GM08714 (cell line): Measurements from ENCODE around the gene ELFN1.

ENCODE experiments used
- H3K4me3 ChIP-seq: fragments of 200-500 bp; sonication (Bioruptor generic); 2 replicates; pipeline ENCODE4 v1.5.1; 2014; ENCODE audit warnings: mild to moderate bottlenecking, low read length, inconsistent platforms
- ZNF274 ChIP-seq: IDR thresholded peaks from 2 replicates; pipeline ENCODE4 v1.6.1; 2012; ENCODE audit warnings: mild to moderate bottlenecking, low read depth, low read length

ELFN1 gene

DNA sequence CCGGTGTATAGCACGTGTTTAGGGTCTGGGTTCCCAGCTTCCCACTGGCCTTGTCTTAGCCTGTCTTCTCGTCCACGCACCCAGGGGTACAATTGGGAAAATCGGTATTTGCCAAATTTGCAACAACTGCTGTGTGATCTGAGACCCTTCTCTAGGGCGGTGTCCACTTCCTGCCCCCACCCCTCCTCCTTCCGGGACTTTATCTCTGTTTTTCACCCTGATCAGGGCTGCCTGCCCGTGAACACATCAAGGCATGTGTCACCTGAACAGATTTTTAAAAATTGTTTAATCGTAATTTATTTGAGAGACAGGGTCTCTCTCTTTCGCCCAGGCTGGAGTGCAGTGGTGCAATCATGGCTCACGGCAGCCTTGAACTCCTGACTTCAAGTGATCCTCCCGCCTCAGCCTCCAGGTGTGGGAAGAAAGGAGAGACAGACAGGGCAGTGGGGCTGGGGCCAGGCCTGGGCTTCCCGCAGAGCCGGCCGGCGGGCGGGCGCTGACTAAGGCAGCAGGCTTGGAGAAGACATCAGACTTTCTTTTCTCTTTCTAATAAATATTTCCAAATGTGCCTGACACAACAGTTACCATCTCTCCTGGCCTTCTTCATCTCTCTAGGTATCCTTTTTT lies 27.5 kb downstream of the ELFN1 start:
- TF ChIP-seq ZNF274: no peak
- no peak overlapping the region for H3K4me3 ChIP-seq

DNA sequence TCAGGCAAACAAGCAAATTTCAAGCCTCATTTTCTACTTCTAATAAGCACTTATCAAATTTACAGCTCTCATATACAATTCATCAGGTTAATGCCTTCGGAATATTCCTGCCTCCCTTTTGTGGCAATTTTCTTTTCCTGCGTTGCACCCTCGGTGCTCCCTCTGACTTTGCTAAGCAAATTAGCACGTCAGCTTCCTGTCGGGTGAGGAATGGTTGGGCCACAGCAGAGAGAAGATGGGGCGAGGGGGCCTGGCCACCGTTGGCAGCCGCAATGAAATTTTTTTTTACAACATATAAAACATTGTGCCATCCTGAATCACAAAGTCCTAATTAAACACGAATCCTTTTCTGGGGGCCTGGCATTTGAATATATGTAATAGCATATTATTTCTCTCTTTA lies 28.1 kb downstream of the ELFN1 start:
- no peak overlapping the region for H3K4me3 ChIP-seq
- no peak for TF ChIP-seq ZNF274

DNA sequence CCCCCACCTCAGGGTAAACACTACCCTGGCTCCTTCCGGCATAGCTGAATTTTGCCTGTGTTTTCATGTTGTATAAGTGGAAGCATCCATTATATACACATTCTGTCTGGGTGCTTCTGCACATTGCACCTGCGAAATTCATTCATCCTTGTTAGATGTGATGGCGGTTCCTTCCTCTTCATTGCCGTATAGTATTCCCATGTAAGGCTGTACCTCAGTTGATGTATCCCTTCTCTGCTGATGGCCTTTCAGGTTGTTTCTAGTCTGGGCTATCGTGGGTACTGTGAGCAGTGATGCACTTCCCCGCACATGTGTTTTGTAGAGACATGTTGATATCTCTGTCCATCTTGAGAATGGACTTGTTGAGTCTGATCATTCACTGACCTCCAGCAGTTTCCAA lies 28.9 kb downstream of the ELFN1 start:
- no peak for TF ChIP-seq ZNF274
- H3K4me3 ChIP-seq: no peak overlapping the region

DNA sequence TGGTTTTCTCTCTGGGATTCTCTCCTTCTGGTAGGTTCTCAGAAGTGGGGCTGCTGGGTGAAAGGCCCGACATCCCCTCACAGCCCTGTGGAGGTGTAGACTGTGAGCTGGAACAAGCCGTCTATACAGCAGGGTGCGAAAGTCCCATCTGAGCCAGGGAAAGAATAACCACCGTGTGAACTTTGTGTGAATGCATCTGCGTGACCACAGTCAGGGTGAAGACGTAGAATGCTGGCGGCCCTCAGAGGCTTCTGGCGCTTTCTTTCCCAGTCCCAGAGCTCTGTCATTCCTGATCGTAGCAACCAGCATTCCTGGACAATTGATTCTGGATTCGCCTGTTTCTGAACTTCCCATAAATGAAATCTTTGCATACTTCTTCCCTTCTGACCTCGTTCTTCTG lies 30.0 kb downstream of the ELFN1 start:
- H3K4me3 ChIP-seq: no peak overlapping the region
- no peak for TF ChIP-seq ZNF274

DNA sequence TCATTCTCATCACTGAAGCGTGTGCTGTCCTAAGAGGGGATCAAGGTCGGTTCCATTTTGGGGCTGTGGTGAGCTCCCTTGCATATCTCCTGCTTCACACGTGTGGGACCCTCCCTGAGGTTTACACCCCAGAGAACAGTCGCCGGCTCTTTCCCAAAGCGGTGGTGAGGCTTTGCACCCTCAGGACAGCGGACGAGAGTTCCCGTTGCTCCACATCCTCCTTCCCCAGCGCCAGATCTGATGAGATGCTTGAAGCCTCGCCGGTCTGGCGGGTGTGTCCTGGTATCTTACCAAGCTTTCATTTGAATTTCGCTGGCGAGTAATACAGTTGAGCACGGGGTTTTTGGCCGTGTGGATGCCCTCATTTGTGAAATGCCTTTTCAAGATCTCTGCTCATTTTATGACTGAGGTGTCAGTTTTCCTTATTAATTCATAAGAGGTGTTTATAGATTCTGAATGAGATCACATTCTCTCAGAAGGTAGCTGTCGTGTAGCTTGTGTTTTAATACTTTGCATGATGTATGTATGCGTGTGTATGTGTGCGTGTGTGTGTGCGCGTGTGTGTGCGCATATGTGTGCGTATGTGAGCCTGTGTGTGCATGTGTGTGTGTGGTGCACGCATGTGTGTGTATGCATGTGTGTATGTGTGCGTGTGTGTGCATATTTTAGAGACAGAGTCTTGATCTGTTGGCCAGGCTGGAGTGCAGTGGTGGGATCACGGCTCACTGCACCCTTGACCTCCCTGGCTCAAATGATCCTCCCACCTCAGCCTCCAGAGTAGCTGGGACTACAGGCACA lies 30.7 kb downstream of the ELFN1 start:
- TF ChIP-seq ZNF274: no peak
- H3K4me3 ChIP-seq: no peak overlapping the region

DNA sequence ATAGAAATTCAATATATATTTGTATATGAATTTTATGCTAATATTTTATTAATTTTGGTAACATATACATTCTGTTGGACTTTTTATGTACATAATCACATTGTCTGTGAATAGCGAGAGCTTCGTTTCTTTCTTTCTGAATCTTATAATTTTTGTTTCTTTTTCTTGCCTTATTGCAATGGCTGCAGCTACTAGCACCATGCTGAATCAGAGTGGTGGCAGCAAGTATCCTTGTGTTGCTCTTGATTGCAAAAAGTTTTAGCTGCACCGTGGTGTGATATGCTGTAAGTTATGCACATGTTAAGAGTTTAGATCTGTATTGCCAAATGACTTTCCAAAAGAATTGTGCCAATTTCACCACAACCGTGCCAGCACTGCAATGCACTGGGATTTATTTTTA lies 32.6 kb downstream of the ELFN1 start:
- H3K4me3 ChIP-seq: no peak overlapping the region
- no peak for TF ChIP-seq ZNF274

DNA sequence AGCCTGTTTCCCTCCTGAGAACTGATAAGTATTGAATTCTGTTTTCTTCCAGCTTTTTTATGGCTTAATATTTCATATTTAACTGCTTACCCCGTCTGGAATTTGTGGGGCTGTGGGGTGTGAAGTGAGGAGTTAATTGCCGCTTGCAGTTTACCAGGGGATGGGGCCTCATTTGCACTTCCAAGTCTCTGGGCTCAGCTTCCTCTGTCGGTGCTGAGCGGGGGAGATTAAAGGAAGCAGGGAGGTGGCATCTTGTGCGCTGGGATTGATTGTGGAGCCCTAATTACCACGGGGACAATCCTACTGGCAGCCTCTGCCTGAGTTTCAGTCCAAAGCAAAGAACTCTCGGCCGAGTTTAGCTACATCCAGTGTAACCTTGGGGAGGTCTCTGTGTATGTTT lies 33.4 kb downstream of the ELFN1 start:
- no peak overlapping the region for H3K4me3 ChIP-seq
- no peak for TF ChIP-seq ZNF274

DNA sequence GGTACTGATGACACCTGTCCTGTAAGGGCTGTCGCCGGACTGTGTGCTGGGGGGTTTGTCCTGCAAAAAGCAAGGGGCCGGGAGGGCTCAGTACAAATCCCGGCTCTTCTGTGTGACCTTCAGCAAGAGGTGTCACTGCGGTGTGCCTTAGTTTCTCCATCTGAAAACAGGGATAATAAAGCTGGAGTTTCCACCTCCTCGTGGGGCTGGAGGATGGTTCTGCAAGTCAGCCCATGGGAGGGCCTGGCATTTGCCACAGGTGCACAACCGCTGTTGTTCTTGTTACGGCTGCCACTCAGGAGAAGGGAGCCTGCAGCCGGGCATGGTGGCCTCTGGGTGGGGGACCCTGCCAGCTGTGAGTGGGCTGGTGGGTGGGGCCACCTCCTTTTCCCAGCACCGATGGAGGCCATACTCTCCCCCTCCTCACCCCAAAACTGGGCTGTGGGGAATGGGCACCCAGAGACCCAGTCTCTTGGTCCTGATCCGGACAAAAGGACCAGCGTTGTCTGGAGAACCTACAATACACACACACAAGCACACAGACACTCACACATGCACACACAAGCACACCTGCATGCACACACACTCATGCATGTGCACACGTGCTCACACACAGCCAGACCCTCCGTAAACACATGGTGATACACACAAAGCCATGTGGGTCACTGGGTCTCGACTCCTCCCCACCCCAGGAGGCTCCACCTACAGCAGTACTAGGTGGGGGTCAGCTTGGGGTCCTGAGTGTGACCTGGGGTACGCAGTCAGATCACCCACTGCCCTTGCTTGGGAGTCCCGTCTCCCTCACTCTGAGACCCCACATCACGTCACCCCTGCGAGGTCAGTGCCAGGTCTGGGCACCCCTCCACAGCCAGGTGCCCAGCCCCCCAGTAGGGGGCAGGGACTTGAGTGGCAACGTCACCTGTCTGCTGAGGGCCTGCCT lies 34.1 kb downstream of the ELFN1 start:
- no peak overlapping the region for H3K4me3 ChIP-seq
- no peak for TF ChIP-seq ZNF274

DNA sequence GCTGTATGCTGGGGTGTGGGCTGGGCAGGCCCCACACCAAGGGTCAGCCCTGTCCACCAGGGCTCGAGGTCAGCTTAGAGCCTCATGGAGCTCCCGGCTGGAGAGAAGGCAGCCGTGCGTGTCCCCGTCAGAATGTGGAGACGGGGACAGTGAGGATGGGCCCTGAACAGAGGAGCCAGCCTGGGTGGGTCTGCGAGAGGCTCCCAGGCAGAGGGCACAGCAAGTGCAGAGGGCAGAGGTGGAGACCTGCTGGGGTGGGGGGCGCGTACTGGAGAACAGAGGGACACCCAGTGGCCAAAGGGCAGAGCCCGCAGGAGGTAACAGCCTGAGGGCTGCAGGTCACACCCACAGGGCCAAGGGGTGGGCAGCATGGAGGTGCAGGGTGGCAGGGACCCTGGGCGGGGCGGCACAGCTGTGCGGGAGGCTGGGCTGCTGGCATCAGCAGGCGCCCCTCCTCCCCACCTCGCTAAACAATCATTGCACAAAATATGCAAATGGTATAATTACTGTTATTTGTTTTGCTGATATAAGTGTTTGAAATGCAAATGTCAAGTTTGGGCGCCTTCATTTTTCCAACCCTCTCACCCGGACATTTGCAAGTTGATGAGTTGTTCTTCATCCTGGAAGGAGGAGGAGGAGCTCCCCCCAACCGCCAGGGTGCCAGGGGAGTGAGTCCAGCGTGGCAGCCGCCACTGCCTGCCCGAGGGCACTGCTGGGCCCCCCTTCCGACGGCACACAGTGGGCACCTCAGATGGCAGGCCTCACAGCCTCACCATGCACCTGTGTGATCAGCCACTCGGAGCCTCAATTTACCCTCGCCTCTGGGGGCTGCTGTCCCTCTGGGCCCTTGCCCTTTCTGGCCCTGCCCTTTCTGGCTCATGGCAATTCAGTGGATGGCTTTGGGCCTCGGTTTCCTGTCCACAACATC lies 35.0 kb downstream of the ELFN1 start:
- no peak for TF ChIP-seq ZNF274
- no peak overlapping the region for H3K4me3 ChIP-seq

DNA sequence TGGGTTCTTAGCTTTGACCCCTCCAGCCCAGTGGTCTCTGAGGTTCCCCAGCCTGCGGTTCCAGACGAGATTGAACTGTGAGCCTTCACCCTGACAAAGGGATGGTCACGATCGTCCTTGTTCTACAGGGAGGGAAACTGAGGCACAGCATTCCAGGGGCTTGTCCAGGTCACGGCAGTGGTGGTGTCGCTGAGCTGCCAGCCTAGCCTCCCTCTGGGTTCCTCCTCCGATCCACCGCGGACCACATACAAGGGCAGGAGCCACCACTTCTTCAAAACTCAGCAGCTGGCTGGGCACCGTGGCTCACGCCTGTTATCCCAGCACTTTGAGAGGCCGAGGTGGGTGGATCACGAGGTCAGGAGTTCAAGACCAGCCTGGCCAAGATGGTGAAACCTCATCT lies 35.8 kb downstream of the ELFN1 start:
- H3K4me3 ChIP-seq: no peak overlapping the region
- TF ChIP-seq ZNF274: no peak

DNA sequence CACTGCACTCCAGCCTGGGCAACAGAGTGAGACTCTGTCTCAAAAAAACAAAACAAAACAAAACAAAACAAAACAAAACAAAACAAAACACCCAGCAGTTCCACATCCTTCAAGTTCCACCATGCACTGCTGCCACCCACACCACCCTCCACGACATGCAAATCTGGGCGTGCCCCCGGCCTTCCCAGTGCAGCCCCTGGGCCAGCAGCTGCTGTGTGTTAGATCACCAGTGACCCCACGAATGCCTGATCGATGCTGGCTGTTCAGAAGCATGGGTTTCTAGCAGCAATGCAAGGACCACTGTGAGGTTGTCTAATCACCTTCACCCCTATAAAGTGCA lies 36.3 kb downstream of the ELFN1 start:
- no peak overlapping the region for H3K4me3 ChIP-seq
- TF ChIP-seq ZNF274: no peak

DNA sequence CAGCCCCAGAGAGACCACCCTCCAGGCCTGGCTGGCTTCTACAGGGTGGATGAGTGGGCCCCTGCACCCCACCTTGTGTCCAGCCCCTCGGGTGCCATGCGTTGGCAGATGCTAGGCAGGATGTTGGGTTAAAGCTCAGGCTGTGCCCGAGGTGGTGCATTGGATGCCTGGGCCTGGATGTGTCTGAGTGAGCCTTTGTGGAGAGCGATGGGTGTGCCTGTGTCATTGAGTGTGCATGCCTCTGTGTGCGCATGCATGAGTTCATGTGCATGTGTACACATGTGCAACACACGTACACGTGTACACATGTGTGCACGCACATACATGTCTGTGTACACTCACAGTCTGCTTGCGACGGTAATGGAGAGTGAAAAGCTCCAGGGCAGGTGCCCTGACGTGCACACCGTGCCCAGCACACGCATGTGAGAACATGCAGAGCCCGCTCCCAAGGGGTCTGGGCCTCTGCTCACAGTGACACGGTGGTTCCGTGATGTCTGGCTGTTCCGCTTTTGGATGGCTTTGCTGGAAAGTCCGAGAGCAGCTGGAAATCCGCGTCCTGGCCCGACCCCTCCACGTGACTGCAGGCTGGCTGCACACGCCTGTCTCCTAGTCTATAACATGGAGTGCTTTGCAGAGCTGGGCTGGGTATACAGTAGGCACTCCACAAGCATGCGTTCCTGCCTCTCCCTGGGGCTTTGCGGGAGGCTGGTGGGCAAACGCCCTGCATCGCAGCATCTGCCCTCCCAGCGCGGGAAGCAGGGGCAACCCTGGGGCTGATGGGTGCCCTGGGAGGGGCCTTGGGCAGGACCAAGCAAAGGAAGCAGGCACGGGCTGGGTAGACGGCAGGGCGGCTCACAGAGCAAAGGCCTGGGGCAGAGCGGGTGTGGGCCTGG lies 36.9 kb downstream of the ELFN1 start:
- TF ChIP-seq ZNF274: no peak
- no peak overlapping the region for H3K4me3 ChIP-seq
